Measurements from ENCODE around the gene LHFPL4.

The LHFPL4 gene

DNA sequence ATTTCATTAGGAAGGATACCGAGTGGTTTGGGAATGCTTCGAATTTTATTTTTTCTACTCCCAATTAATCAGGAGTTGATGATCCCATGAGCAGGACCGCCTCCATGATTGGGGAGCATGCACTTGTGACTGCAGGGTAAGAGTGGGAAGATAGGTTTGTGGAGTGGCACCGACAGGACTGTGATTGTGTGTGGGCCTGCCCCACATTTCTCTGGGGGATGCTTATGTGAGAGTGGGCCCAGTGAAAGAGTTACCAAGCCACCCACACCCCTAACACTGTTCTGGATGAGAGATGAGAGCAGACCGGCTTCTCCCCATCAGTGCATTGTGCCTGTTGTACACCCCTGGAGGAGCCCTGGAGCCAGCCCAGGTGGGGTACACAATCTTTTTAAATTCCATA is 76.7 kb downstream of the LHFPL4 start:
- DNase-seq (ENCODE audit: low read depth in 2 of 3, low spot score in 1 of 3): no peak

DNA sequence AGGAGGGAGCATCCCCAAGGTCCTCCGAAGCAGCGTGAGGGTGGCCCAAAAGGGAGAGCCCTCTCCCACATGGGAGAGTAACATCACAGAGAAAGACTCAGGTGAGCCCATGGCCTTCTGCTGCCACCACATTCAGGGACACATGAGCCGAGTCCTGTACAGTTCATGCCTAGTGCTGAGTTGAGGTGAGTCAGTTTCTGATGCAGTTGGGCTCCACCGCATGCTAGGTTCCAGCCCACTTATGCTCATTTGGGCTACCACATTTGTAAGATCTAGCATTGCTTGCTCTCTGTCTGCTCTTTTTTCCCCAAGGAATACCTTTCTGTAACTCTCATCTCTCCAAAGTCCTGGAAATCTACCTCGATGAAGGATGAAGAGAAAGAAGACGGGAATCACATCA is 79.1 kb downstream of the LHFPL4 start:
- no peak for DNase-seq (ENCODE audit: low read depth in 2 of 3, low spot score in 1 of 3)

DNA sequence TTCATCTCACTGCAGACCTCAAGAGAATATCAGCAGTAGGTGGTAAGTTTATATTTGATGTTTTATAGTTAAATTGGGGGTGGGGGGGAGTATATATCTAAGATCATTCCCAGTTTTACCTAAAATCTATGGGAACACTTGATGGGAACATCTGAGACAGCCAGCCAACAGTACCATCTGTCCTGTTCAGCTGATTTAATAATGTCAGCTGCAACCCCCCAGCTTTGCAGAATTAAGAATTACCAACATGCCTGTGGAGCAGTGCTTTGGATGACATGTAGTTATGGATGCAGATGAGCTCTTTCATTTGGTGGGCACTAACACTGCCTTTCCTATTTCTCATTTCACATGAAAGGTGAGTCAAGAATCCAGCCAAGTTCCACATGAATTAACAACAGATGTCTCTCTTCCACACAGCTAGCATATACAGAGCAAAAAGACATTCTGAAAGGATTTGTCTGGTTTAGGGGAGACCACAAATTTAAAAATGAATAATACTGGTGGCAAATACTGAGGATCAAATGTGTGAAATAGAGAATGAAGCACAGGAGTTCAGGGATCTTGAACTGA is 80.0 kb downstream of the LHFPL4 start:
- no peak for DNase-seq (ENCODE audit: low read depth in 2 of 3, low spot score in 1 of 3)

DNA sequence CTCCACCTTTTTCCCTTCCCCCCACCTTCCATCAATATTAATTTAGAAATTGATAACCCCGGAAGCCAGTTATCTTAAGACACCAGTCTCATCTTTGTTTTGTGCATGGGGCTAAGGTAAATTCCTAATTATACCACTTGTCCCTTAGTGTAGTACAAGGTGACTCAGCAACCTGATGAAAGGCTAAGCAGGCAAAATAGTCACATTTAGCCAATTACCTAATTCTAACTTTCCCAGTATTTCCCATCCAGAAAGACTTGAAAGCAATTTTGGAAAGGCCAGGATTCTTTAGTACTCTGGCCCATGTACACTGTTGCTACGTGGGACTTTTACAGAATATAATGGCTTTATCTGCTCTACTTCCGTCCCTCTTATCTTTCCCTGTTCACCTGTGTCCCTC is 83.6 kb downstream of the LHFPL4 start:
- no peak for DNase-seq (ENCODE audit: low read depth in 2 of 3, low spot score in 1 of 3)

DNA sequence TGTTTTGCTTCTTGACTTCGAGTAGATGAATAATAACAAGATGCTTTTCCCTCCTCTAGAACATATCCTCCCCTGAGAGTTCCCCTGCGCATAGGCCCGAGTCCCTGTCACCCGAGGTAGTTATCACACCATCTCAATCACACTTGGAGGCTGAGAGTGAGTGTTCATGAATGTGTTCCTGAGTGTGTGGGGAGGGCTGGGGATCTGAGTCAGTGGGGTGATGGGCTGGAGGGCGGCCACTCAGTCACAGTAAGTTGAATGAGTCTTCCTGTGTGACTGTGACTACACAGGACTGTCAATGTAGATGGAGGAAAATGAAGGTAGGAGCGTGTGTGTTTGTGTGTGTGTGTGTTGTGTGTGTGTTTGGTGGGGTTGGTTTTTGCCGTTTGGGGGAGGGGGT is 85.2 kb downstream of the LHFPL4 start:
- DNase-seq (ENCODE audit: low read depth in 2 of 3, low spot score in 1 of 3): peak in 1 of 3 donors; percentile 5

DNA sequence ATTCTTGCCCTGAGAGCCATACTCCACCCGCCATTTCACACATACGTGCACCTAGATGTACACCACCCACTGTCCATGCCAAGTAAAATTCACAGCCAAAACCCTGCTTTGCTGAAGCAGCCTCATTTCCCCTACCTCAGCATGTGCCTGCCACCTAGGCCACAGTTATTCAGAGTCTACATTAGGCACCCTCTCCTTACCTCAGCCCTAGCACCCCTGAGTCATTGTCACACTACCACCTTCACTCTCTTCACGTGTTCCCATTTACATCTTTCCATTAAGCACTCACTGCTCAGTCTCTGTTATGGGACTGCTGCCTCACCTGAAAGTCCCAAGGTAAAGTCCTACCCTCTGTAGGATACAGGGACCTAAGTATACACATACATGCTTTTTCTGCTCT is 86.2 kb downstream of the LHFPL4 start:
- DNase-seq (ENCODE audit: low read depth in 2 of 3, low spot score in 1 of 3): no peak

DNA sequence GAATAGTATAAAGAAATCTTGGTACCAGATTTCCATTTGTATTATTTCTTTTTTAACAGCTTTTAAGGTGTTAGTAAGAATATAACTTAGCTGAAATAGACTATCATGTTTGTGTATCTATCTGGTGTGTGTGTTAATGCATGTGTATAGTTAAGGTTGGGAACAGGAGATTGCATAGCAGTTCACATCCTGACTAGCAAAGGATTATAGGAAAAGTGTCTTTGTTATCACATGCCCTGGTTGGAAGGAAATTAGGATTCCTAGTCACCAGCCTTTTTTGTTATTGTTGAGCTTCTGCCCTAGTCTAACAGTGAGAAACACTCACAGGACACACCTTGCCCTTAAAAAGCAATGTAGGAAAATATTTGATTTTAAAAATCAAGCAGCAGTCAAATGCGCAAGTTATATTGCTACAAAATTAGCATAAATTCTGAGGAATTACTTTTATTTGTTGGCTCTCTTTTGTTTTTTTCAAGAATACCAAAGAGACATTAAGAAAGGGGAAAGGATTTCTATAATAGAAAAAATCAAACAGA is 98.0 kb downstream of the LHFPL4 start:
- DNase-seq (ENCODE audit: low read depth in 2 of 3, low spot score in 1 of 3): no peak

DNA sequence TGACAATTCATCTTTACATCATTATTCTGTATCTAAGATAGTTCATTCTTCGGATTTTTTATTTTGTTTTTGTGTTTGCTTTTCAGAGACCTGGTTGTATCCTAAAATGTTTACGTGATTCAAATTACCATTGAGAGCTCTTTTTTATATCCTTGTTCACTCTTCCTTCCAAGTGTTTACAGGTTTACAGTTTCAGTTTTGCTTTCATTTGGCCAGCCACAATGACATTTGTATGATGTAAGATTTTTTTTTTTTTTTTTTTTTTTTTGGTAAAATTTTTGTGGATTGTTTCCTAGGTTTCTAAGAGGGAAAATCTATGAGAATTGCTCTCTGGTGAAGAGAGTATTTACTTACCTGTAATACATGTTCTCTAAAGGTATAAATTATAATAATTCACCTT is 101.2 kb downstream of the LHFPL4 start:
- no peak for DNase-seq (ENCODE audit: low read depth in 2 of 3, low spot score in 1 of 3)

DNA sequence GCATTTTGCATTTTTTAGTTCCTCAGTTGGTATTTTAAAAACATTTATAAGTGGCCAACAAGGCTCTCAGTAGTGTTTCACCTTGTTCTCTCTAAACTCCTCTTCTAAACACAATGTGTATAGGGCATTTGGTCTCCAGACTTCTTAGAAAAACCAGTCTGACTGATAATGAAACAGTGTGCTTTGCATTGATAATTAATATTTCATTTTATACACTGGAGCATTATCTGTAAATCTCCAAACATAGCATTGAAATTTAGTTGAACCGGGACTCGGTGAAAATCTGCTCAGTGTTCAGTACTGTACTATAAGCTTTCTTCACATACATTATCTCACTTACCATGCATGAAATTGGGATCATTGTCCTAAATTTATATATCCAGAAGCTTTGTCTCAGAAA is 102.6 kb downstream of the LHFPL4 start:
- DNase-seq (ENCODE audit: low read depth in 2 of 3, low spot score in 1 of 3): no peak

DNA sequence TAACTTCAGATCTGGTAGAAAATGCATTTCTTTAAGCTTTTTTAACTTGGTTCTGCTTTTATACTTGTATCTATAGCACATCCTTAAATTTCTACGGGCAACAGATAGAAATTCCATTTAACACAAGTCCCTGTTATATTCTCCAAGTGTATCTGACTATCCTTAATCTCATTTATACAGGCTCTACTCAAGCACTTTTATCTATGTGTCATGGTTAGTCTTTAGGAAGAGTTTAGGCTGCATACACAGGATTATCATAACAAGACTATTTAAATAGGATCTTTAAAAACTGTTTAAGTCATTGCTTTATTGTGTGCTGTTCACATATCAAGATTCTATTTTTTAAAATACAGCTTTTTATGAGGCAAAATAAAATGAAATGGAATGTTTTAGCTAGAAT is 103.5 kb downstream of the LHFPL4 start:
- no peak for DNase-seq (ENCODE audit: low read depth in 2 of 3, low spot score in 1 of 3)

DNA sequence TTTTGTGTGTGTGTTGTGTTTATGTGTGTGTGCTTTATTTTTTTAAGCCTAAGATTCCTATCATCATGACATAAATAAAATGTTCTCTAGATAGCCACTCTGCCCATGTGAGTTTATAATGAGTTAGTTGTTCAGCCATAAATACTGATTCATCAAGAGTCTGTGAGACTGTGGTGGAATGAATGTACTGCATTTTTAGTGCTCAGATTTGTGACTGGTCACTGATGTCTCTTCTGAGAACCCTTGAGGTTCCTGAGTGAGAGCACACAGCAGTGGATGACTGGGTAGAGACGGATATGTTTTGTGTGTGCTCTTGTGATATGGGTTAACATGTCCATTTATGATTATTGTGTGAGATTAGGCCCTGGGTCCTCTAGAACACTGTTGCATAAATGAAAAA is 105.0 kb downstream of the LHFPL4 start:
- DNase-seq (ENCODE audit: low read depth in 2 of 3, low spot score in 1 of 3): no peak

All from stimulated activated CD4-positive, alpha-beta T cell treated with anti-CD3 and anti-CD28 coated beads, Interleukin-12 subunit alpha, Interleukin-12 subunit beta, amount 100 ng/mL, for 48 hours (primary cell).